GM21381 (cell line): Measurements from ENCODE around the gene CEP152.

Source experiments
- ATAC-seq: cut with Tn5 transposase; IDR thresholded peaks from one replicate; pipeline ENCODE4 v1.9.1; 2021; ENCODE audit warnings: mild to moderate bottlenecking, moderate library complexity; ENCODE audit not compliant: unreplicated experiment

Gene CEP152

GRCh38 chr15:48774484-48774883 is 36.4 kb downstream of the CEP152 start:
- ATAC-seq: no peak

GRCh38 chr15:48766196-48766595 is 44.7 kb downstream of the CEP152 start:
- no peak for ATAC-seq

GRCh38 chr15:48765022-48765421 is 45.8 kb downstream of the CEP152 start:
- no peak for ATAC-seq

- no peak for ATAC-seq
Observed at GRCh38 chr15:48761393-48762158, 49.3 kb downstream of the CEP152 start.

- ATAC-seq: no peak
Observed at GRCh38 chr15:48759921-48760320, 50.9 kb downstream of the CEP152 start.

GRCh38 chr15:48757661-48758060 is 53.2 kb downstream of the CEP152 start:
- no peak for ATAC-seq

- no peak for ATAC-seq
Observed at GRCh38 chr15:48754011-48754410, 56.9 kb downstream of the CEP152 start.

- no peak for ATAC-seq
Observed at GRCh38 chr15:48751595-48751994, 59.3 kb downstream of the CEP152 start.

GRCh38 chr15:48748535-48748934 is 62.3 kb downstream of the CEP152 start:
- no peak for ATAC-seq

GRCh38 chr15:48733615-48734014 is 77.3 kb downstream of the CEP152 start:
- ATAC-seq: no peak

GRCh38 chr15:48730506-48730905 is 80.4 kb downstream of the CEP152 start:
- no peak for ATAC-seq

- ATAC-seq: no peak
Observed at GRCh38 chr15:48723969-48724368, 86.9 kb downstream of the CEP152 start.

- ATAC-seq: no peak
Observed at GRCh38 chr15:48722764-48723661, 87.9 kb downstream of the CEP152 start.

GRCh38 chr15:48721061-48721810 is 89.6 kb downstream of the CEP152 start:
- no peak for ATAC-seq

- no peak for ATAC-seq
Observed at GRCh38 chr15:48720646-48721045, 90.2 kb downstream of the CEP152 start.

GRCh38 chr15:48719668-48720067 is 91.2 kb downstream of the CEP152 start:
- no peak for ATAC-seq

GRCh38 chr15:48718646-48719045 is 92.2 kb downstream of the CEP152 start:
- no peak for ATAC-seq

- ATAC-seq: no peak
Observed at GRCh38 chr15:48717458-48717857, 93.4 kb downstream of the CEP152 start.

- no peak for ATAC-seq
Observed at GRCh38 chr15:48712546-48712945, 98.3 kb downstream of the CEP152 start.

GRCh38 chr15:48710952-48711495 is 99.8 kb downstream of the CEP152 start:
- ATAC-seq: no peak

GRCh38 chr15:48708641-48709040 is 102.2 kb downstream of the CEP152 start:
- no peak for ATAC-seq
